IMR-90 (cell line): Measurements from ENCODE around the gene P4HA3. TPM values are rescaled to one million over a fixed set of nuclear protein-coding genes. Genes with fewer than 3 reads are reported as not detected.

Source experiments
- ATAC-seq: fragments of 200-7000 bp; cut with Tn5 transposase; 2 replicates; pipeline ENCODE4 v1.9.1; 2020; ENCODE audit warnings: low read depth, mild to moderate bottlenecking, moderate library complexity
- BruUV-seq: library from RNA; stranded (reverse); fragments of 400-500 nt; replicated peaks from 2 replicates; lab custom pipeline; 2021; lab: Mats Ljungman, UMichigan
- CTCF ChIA-PET: fragments of 300-600 bp; formaldehyde crosslinking; extraction: SDS; loops from one replicate; lab custom pipeline; 2021; ENCODE audit warnings: antibody characterized with exemption; lab: Yijun Ruan, JAX
- POLR2A ChIA-PET: fragments of 300-600 bp; sonication (Branson Sonifier 250); formaldehyde crosslinking; loops from one replicate; lab custom pipeline; 2022; ENCODE audit warnings: antibody characterized with exemption; ENCODE audit not compliant: unreplicated experiment; lab: Charles Lee
- DNase-seq: peaks from one replicate; pipeline ENCODE4 v3.0.0; 2013
- H2AFZ ChIP-seq: replicated peaks from 2 replicates; pipeline ENCODE3; 2013; ENCODE audit warnings: low read length, mild to moderate bottlenecking; ENCODE audit not compliant: poor library complexity
- H2AK5ac ChIP-seq: 2 replicates; pipeline ENCODE4 v1.6.1; 2013; ENCODE audit warnings: low read depth, low read length, inconsistent platforms
- H2AK9ac ChIP-seq: replicated peaks from 2 replicates; pipeline ENCODE3; 2013; ENCODE audit warnings: mild to moderate bottlenecking, low read depth, low read length, moderate library complexity; ENCODE audit not compliant: poor library complexity
- H2BK120ac ChIP-seq: 2 replicates; pipeline ENCODE4 v1.6.1; 2013; ENCODE audit warnings: low read depth, low read length, inconsistent platforms
- H2BK15ac ChIP-seq: 3 replicates; pipeline ENCODE4 v1.6.1; 2013; ENCODE audit warnings: low read depth, low read length, inconsistent platforms
- H2BK20ac ChIP-seq: 2 replicates; pipeline ENCODE4 v1.6.1; 2013; ENCODE audit warnings: low read depth, mild to moderate bottlenecking, inconsistent platforms, low read length, moderate library complexity
- H2BK5ac ChIP-seq: 2 replicates; pipeline ENCODE4 v1.6.1; 2013; ENCODE audit warnings: mild to moderate bottlenecking, low read depth, low read length, inconsistent platforms; ENCODE audit not compliant: poor library complexity, severe bottlenecking
- H3K14ac ChIP-seq: replicated peaks from 2 replicates; pipeline ENCODE4 v1.6.1; 2013; ENCODE audit warnings: low read depth, low read length, inconsistent platforms
- H3K18ac ChIP-seq: 2 replicates; pipeline ENCODE4 v1.6.1; 2013; ENCODE audit warnings: low read depth, low read length, control low read depth
- H3K23ac ChIP-seq: 2 replicates; pipeline ENCODE4 v1.6.1; 2013; ENCODE audit warnings: low read depth, low read length, inconsistent platforms
- H3K27ac ChIP-seq: 2 replicates; pipeline ENCODE4 v1.5.1; 2013; ENCODE audit warnings: mild to moderate bottlenecking, control low read depth, low read length; ENCODE audit not compliant: insufficient read depth
- H3K27me3 ChIP-seq: 2 replicates; pipeline ENCODE4 v1.6.1; 2013; ENCODE audit warnings: low read length; ENCODE audit not compliant: control insufficient read depth, insufficient read depth
- H3K36me3 ChIP-seq: 2 replicates; pipeline ENCODE4 v1.6.1; 2013; ENCODE audit warnings: low read length, mixed read lengths; ENCODE audit not compliant: control insufficient read depth, insufficient read depth
- H3K4ac ChIP-seq: 2 replicates; pipeline ENCODE4 v1.6.1; 2013; ENCODE audit warnings: low read depth, low read length, inconsistent platforms
- H3K4me1 ChIP-seq: 2 replicates; pipeline ENCODE4 v1.6.1; 2013; ENCODE audit warnings: low read length, mixed read lengths; ENCODE audit not compliant: control insufficient read depth, insufficient read depth
- H3K4me2 ChIP-seq: 2 replicates; pipeline ENCODE4 v1.6.1; 2013; ENCODE audit warnings: low read depth, mild to moderate bottlenecking, control low read depth, low read length, moderate library complexity
- H3K4me3 ChIP-seq: 2 replicates; pipeline ENCODE4 v1.5.1; 2013; ENCODE audit warnings: low read depth, mild to moderate bottlenecking, control low read depth, low read length, moderate library complexity; ENCODE audit not compliant: insufficient read depth
- H3K56ac ChIP-seq: 2 replicates; pipeline ENCODE4 v1.6.1; 2013; ENCODE audit warnings: low read length, inconsistent platforms; ENCODE audit not compliant: insufficient read depth; ENCODE audit errors: extremely low read depth
- H3K79me1 ChIP-seq, 2 experiments: 2 replicates each; pipeline ENCODE4 v1.6.1; 2013; ENCODE audit warnings: low read length in 2 of 2, inconsistent platforms in 1 of 2, low read depth in 1 of 2
- H3K9ac ChIP-seq: 2 replicates; pipeline ENCODE4 v1.6.1; 2013; ENCODE audit warnings: low read depth, low read length, control low read depth
- H3K9me1 ChIP-seq: 2 replicates; pipeline ENCODE4 v1.6.1; 2013; ENCODE audit warnings: low read length, inconsistent platforms; ENCODE audit not compliant: insufficient read depth
- H3K9me3 ChIP-seq: 2 replicates; pipeline ENCODE4 v1.6.1; 2013; ENCODE audit warnings: low read length; ENCODE audit not compliant: control insufficient read depth, insufficient read depth
- H4K20me1 ChIP-seq: 2 replicates; pipeline ENCODE4 v1.6.1; 2013; ENCODE audit warnings: low read length, inconsistent platforms; ENCODE audit not compliant: insufficient read depth
- H4K5ac ChIP-seq: 2 replicates; pipeline ENCODE4 v1.6.1; 2013; ENCODE audit warnings: mild to moderate bottlenecking, low read depth, low read length, control low read depth
- H4K8ac ChIP-seq, 2 experiments: 2 replicates each; pipeline ENCODE4 v1.6.1; 2013; ENCODE audit warnings: low read depth in 2 of 2, low read length in 2 of 2, control low read depth in 1 of 2, inconsistent platforms in 1 of 2
- H4K91ac ChIP-seq: 2 replicates; pipeline ENCODE4 v1.6.1; 2013; ENCODE audit warnings: low read depth, low read length, inconsistent platforms; ENCODE audit not compliant: insufficient read depth
- BHLHE40 ChIP-seq: fragments of 150-350 bp; IDR thresholded peaks from 2 replicates; pipeline ENCODE4 v1.6.1; 2016; ENCODE audit warnings: mild to moderate bottlenecking, low read depth, low read length
- CEBPB ChIP-seq: IDR thresholded peaks from 2 replicates; pipeline ENCODE4 v1.6.1; 2012; ENCODE audit warnings: low read depth, low read length, improper control_type of control experiment
- CHD1 ChIP-seq: IDR thresholded peaks from 2 replicates; pipeline ENCODE4 v1.6.1; 2012; ENCODE audit warnings: low read depth, low read length, improper control_type of control experiment
- FOS ChIP-seq: fragments of 150-350 bp; IDR thresholded peaks from 2 replicates; pipeline ENCODE4 v1.6.1; 2016; ENCODE audit warnings: low read depth, low read length
- MAFK ChIP-seq: IDR thresholded peaks from 2 replicates; pipeline ENCODE4 v1.6.1; 2012; ENCODE audit warnings: low read depth, low read length, improper control_type of control experiment
- MXI1 ChIP-seq: IDR thresholded peaks from 2 replicates; pipeline ENCODE4 v1.6.1; 2012; ENCODE audit warnings: low read depth, mild to moderate bottlenecking, low read length, moderate library complexity, borderline replicate concordance
- NFE2L2 ChIP-seq: fragments of 150-350 bp; IDR thresholded peaks from 2 replicates; pipeline ENCODE4 v1.6.1; 2016; ENCODE audit warnings: low read depth, mild to moderate bottlenecking, low read length
- POLR2A ChIP-seq: IDR thresholded peaks from 2 replicates; pipeline ENCODE4 v1.6.1; 2012; ENCODE audit warnings: mild to moderate bottlenecking, low read depth, low read length
- RAD21 ChIP-seq: IDR thresholded peaks from 2 replicates; pipeline ENCODE4 v1.6.1; 2012; ENCODE audit warnings: low read length, improper control_type of control experiment
- RCOR1 ChIP-seq: IDR thresholded peaks from 2 replicates; pipeline ENCODE4 v1.6.1; 2012; ENCODE audit warnings: mild to moderate bottlenecking, low read length, improper control_type of control experiment; ENCODE audit not compliant: insufficient replicate concordance
- RFX5 ChIP-seq: IDR thresholded peaks from 2 replicates; pipeline ENCODE4 v1.8.0; 2012; ENCODE audit warnings: low read depth, mild to moderate bottlenecking, low read length, moderate library complexity
- SMC3 ChIP-seq: fragments of 150-350 bp; IDR thresholded peaks from 2 replicates; pipeline ENCODE4 v1.6.1; 2016; ENCODE audit warnings: low read depth, mild to moderate bottlenecking, antibody characterized with exemption, low read length, moderate library complexity
- USF2 ChIP-seq: fragments of 150-350 bp; IDR thresholded peaks from 2 replicates; pipeline ENCODE4 v1.6.1; 2017; ENCODE audit warnings: mild to moderate bottlenecking, antibody characterized with exemption, low read length, low read depth
- WGBS, 2 experiments: methylation state at CpG; one replicate each; pipeline versions ENCODE4 v1.1.5 to v1.1.7; 2013; ENCODE audit warnings: missing lambda C conversion rate in 2 of 2; ENCODE audit not compliant: insufficient read length in 1 of 2; ENCODE audit errors: extremely low coverage in 2 of 2; 5-methylcytosine and 5-hydroxymethylcytosine counted together
- dilution Hi-C: fragments of 300-500 bp; cut with HindIII; formaldehyde crosslinking; loops from one replicate; pipeline ENCODE4 v1.14.3; 2018; ENCODE audit warnings: low sequenced_read_pairs; ENCODE audit not compliant: unreplicated experiment
- in situ Hi-C: fragments of 300-500 bp; cut with MboI; formaldehyde crosslinking; loops from 3 replicates; pipeline ENCODE4 v1.14.3; 2019; ENCODE audit warnings: low sequenced_read_pairs, inconsistent platforms, mixed read lengths
- intact Hi-C: fragments of 100-400 bp; cut with micrococcal nuclease; formaldehyde crosslinking; loops from 2 replicates; pipeline ENCODE4 v1.10.0; 2022
- polyA plus RNA-seq, 3 experiments: library from polyadenylated mRNA; depleted of rRNA; stranded (reverse); fragments of >200 nt; gene quantifications; 2 replicates each; pipeline ENCODE4 v1.2.3, GENCODE V29; 2012; ENCODE audit warnings: low replicate concordance in 1 of 3
- total RNA-seq: library from RNA; depleted of rRNA; stranded (reverse); fragments of >200 nt; gene quantifications from 2 replicates; pipeline ENCODE4 v1.2.3, GENCODE V29; 2012
- TF ChIP-seq, protein P1 (sequence below): fragments of 150-350 bp; IDR thresholded peaks from 2 replicates; pipeline ENCODE4 v1.6.1; 2016; ENCODE audit warnings: low read depth, mild to moderate bottlenecking, low read length, moderate library complexity, borderline replicate concordance

The P4HA3 gene
- total and polyA plus RNA-seq, 2 of the 4 experiments (the other 2 are of a cell fraction), result 2.9 to 5.7 TPM

DNA sequence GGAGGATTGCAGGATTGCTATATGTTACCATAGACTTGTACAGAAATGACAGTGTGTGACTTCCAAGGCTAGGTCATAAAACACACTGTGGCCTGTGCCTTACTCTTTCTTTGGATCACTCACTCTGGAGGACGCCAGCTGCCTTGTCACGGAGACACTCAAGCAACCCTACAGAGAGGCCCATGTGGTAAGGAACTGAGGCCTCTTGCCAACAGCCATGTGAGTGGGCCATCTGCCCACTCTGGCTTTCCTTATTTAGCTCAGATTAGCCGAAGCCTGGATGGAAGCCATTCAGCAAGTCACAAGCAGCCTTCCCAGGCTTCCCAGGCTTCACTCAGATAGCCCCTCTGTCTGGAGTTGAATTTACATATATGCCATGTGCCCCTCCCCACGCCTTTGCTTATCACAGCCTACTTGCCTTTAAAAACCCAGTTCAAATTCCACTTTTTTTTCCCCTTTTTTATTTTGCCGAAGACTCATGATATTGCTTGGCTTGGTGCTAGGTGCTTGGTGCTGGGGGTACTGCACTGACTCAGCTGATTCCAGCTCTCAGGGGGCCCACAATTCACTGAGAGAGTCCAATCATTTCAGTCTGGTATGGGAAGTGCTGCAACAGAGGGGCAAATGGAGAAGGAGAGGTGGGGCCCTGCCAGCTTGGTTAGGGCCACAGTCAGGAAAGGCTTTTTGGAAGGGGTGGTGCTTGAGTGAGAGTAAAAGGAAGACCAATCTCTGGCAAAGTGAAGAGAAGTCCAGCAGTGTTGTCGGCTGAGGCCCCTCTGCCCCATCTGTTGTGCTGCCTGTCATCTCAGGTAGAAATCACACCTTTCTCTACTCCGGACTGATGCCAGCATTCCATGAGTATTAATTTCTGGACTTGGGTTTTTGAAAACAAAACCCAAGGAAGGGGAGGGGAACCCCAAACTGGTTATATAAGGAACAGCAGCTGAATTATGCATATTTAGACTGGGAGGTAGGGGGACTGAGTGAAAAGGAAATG lies 14.5 kb upstream of the P4HA3 start (continued):
- TF ChIP-seq NFE2L2 (no peak), POLR2A (no peak)

DNA sequence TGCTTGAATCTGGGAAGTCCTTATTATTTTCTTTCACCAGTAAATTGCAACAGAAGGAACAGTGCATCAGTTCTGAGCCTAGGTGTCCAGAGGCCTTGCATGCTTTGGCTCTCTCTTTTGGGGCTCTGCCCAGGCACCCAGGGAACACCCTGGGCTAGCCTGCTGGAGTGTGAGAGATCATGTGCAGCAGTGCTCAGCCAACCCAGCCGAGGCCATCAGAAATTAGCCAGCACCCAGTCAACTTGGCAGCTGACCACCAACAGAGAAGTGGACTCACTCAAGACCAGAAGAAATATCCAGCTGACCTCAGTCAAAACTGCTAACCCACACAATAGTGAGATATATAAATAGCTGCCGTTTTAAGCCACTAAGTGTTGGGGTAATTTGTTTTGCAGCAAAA lies 11.2 kb upstream of the P4HA3 start:
- ATAC-seq (no peak), DNase-seq (peak; percentile 16)
- no CpG with 5 or more reads among the region's 2 CpGs for WGBS, 2 experiments
- Histone ChIP-seq H2AK9ac (no peak overlapping the region), H3K27me3 (no peaks in the 10 kb centered on the region), H2BK15ac (peak overlapping the region; percentile 43; the same call in 1 of the 3 replicates), H2BK5ac (no peak overlapping the region), H3K9me1 (peaks cover 15% of the 10 kb centered on the region), H2BK20ac (peak overlapping the region; percentile 49; the same call in 1 of the 2 replicates), H3K14ac (peak overlapping the region; percentile 18), H3K4me1 (peaks cover 22% of the 10 kb centered on the region), H4K8ac (peak overlapping the region in 1 of 2 experiments; percentile 16; a peak in 1 of 4 replicates), H3K4ac (peak overlapping the region; percentile 13; the same call in 1 of the 2 replicates), H3K9ac (no peak overlapping the region), H3K56ac (no peak overlapping the region), H4K5ac (no peak overlapping the region), H4K20me1 (no peaks in the 10 kb centered on the region), H4K91ac (no peak overlapping the region; the same call in 1 of the 2 replicates), H3K4me2 (no peak overlapping the region), H3K9me3 (no peaks in the 10 kb centered on the region), H3K23ac (peak overlapping the region; percentile 31; the same call in 1 of the 2 replicates), H2BK120ac (peak overlapping the region; percentile 58; the same call in 1 of the 2 replicates), H3K18ac (no peak overlapping the region), H3K36me3 (no peaks in the 10 kb centered on the region), H3K27ac (no peak overlapping the region), H2AFZ (peak overlapping the region; percentile 59), H3K79me1 (no peaks in the 10 kb centered on the region), H2AK5ac (peak overlapping the region; percentile 44; the same call in 1 of the 2 replicates), H3K4me3 (no peak overlapping the region)
- dilution Hi-C loops, result no loop called here
- intact Hi-C loops, result loop anchor here (10.0 kb wide), 1 partner anchor 122 kb away; no protein-coding TSS in a partner anchor
- in situ Hi-C loops, result loop anchor here (10.0 kb wide), 1 partner anchor 58 kb away; no protein-coding TSS in a partner anchor
- no TSS peak for BruUV-seq
- ChIA-PET POLR2A (no interaction called here), CTCF (no interaction called here)
- no peak for TF ChIP-seq CEBPB
- TF ChIP-seq MAFK, result no peak
- TF ChIP-seq SMC3, result no peak
- TF ChIP-seq, protein P1, sequence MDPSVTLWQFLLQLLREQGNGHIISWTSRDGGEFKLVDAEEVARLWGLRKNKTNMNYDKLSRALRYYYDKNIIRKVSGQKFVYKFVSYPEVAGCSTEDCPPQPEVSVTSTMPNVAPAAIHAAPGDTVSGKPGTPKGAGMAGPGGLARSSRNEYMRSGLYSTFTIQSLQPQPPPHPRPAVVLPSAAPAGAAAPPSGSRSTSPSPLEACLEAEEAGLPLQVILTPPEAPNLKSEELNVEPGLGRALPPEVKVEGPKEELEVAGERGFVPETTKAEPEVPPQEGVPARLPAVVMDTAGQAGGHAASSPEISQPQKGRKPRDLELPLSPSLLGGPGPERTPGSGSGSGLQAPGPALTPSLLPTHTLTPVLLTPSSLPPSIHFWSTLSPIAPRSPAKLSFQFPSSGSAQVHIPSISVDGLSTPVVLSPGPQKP, result no peak
- no peak for TF ChIP-seq RAD21
- no peak for TF ChIP-seq MXI1
- TF ChIP-seq BHLHE40, result no peak
- no peak for TF ChIP-seq FOS
- TF ChIP-seq USF2, result no peak
- no peak for TF ChIP-seq POLR2A
- TF ChIP-seq NFE2L2, result no peak
- no peak for TF ChIP-seq RFX5
- no peak for TF ChIP-seq CHD1
- no peak for TF ChIP-seq RCOR1
